HG03565 (cell line): ENCODE data around the gene SUSD1.
"Not testable (repeated sequence)": the region's sequence is repeated elsewhere in the genome, so short reads cannot be mapped to it uniquely, and the experiment has no call there.

Experiments used
- ATAC-seq: cut with Tn5 transposase; IDR thresholded peaks from one replicate; pipeline ENCODE4 v1.9.1; 2021; ENCODE audit warnings: mild to moderate bottlenecking, moderate library complexity; ENCODE audit not compliant: unreplicated experiment

SUSD1 gene

DNA sequence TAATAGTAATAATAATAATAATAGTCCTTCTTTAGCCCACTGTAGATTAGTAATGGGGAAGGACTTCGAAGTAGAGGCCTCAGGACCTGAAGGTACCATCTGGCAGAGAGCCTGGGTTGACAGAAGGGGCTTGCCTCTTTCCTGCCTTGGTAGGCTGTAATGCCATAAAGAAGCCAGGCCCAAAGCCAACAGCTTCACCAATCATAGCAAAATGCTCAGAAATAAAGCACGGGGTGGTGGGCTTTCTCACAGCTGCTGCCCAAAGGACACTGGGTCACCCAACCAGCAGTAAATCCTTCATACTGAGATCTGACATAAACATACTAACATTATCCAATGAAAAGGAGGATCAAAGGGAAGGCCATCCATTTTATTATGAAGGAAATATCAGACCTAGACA lies 70.7 kb downstream of the SUSD1 start:
- no peak for ATAC-seq

DNA sequence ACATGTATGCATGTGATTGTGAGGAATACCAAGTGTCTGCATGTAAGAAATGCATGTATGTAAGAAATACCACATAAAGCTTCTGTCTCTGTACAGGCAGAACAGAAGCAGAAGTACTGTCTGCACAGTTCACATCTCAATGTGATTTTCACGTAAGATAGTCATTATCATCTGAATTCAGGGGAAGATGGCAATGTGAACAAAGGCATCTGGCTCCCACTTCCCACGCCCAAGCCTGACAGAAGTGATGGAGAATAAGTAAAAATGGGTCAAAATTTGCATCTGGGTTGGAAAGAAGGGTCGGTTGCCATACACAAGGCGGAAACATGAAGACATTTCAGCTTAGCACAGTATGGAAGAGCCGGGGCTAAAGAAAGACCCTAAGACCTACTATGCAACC lies 71.7 kb downstream of the SUSD1 start:
- ATAC-seq = no peak

DNA sequence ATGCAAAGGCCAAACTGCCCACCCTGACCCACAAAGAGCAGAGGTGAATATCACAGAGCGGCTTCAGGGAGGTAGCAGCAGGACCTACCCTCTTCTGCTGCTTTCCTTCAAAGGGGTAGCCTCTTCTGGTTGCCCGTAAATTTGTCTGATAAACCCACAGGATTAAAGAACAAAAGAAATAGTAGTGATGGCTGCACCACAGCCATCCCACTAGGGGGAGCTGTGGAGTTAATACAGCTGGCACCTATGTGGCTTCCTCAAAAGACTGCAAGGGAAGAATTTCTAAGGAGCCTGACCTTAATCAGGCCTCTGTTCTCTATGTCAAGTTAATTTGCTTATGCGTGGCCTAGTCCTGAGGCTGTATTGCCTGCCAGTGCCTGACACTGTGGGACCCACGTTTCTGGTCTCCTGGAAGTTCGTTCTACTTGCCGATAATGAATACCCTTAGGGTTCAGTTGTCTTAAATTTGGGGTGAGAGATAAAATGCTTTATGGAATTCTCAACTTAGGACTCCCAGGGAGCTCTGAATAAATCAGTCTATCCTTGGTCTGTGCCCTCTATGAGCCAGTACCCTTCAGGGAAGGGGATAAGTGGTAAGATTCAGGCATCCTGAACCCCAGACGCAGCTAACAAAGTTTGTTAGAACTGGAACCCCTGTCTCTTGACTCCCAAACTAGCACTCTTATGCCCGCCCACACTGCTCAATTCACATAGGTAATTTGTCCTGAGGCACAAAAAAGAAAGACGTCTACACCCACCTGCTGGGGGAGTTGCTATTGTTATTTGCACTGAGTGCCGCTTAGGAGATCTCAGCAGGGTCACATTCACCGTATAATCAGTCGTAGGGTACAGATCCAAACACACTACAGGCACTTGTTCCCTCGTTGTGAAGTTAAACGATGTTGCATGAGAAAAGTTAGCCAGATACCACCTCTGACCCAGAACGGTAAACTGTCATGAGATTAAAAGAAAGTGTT lies 77.1 kb downstream of the SUSD1 start:
- no peak for ATAC-seq

DNA sequence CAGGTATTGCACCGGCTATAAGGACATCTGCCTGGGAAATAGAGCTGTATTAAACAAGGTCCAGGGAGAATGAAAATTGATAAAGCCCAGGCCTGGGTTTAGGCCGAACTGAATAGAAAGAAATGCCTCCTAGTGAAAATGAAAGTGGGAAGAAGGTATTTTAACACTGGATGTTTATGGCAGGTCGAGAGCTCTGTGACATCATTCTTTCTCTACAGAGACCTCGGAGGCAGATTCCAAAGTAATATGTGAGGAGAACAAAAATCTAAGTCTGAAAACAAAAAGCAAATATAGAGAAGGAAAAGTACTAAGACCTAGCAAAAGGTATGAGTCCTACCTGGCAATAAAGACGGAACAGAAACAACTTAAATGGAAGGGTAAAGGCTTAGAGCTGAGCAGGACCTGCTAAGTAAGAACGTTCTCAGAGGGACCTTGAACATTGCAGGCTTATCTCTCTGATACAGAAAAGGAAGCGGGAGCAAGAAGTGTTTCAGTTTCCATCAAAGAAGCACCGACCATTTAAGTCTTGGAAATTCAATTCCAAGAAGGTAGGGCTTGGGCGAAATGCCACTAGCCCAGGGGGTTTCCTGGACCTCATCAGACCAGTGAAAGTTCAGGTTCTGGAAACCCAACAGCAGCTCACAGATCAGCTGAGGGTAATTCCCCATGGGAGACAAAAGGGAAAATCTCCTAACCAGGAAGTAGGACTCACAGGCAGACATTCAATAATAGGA lies 80.0 kb downstream of the SUSD1 start:
- ATAC-seq = no peak

DNA sequence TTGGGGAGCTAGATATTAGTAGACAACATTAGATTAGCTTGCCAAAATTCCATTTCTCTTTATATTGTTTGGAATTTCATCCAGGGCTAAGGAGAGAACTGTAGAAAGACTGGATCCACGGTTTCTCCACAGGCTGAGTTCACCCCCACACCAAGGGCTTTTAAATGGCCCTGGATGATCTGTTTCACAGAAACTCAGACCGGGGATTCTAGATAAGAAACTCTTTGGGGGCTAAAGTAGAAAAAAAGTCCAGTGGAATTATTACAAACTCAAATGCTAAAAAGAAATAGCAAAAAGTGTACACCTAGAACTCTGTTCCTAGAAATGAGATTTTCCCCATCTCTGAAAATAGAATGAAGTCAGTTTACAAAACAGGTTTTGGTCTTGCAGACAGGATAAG lies 80.9 kb downstream of the SUSD1 start:
- ATAC-seq = no peak

DNA sequence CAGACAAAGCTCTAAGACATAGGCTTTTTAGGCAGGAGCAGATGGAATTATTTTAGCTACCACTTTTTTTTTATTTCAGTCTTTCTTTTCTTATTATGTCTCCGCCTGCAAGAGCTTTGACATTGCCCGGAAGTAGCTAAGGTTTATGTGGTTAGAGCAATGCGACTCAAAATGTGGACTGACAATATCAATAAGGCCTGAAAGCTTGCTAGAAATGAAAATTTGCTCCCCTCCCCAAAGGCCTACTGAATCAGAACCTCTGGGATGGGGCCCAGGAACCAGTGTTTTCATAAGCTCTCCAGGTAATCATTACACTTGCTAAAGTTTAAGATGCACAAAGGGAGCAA lies 81.3 kb downstream of the SUSD1 start:
- no peak for ATAC-seq

DNA sequence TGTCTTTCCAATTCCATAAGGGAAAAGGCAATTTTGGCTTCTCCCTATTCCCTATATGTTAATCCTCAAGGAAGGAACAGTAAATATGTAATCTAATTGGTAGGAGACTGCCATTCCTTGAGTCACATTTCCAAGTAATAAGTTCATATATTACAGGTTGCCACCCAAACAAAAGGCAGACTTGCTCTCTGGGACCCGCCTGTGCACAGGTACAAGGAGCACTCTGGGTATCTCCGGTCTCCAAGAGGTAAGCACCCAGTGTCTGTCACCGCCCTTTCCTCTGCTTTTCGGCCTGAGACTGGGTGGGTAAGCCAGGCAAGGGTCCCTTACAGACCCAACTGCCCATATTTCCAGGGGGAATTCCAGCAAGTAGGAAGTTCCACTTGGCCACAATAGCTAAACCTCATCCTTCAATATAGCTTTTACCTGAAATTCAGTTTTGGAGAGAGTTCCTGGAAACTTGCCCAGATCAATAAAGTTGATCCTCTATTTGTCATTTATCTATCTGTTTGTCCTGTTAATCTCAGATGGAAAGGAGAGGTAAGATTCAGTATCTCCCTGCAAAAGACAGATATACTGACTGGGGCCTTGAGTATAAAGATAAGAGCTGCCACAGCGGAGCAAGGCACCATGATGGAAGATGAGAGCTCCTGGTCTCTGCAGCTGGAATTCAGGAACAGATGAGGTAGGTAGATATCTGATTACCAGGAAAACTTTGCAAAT lies 81.8 kb downstream of the SUSD1 start:
- no peak for ATAC-seq

DNA sequence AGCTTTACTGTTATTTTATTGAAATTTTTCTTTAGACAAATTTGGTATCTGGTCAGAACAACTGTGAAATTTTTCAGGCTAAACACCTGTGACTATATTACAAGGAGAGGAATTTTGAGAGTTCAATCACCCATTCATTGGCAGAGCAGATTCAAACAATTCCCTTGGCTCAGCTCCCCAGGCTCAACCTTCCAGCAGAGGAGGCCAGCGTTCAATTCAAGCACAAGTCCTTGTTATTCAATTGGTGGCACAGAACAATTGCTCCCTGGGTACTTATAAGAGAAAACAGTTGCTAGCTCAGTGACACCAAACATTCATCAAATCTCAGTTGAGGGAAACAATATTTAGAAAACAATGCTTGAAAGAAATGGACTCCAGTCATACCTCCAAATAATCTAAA lies 83.3 kb downstream of the SUSD1 start:
- no peak for ATAC-seq

DNA sequence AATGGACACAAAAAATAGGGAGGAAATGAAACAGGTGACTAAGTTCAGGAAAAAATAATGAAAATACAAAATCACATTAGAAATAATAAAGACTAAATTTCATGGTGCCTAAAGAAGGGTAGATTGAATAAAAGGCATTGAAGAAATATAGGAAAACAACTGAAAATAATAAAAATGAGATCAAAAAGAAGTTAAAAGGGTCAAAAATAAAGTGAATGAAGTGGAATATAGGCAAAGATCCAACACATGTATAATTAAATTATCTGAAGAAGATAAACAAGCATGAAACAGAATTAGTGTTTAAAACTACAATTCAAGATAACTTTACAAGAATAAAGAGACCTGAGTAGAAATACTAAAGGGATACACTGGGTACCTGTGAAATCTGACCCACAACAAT lies 87.6 kb downstream of the SUSD1 start:
- no peak for ATAC-seq

DNA sequence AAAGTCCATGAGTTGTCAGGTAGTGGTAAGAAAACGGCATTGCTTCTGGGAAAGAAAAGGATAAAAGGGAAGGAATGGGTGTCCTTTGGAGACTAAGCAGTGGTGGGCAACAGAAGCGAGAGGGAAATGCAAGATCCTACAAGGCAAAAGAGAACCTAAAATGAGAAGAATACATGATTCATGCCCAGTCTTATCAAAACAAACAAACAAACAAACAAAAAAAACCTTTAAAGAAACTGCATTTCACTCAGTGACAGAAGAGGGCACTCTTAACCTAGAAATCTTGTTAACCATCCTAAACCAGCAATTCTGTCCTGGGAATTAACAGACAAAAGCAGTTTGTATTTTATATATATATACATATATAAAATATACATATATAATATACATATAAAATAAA lies 88.5 kb downstream of the SUSD1 start:
- ATAC-seq = no peak

DNA sequence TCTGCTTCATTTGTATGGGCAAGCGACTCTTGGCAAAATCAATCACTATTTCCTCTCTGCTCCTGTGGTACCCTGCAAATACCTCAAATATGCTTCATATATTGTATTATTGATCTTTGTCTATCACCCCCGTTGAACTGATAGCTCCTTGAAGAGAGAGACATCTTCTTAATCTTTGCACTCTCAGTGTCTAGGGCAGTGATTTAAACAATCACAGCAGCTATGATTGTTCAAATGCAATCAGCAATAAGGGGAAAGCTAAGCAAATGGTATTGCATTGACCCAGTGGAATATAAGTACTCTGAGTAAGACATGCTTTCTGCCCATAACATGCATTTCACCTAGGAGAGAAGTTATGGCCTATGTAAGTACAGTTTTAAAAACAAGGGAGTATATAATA lies 90.2 kb downstream of the SUSD1 start:
- no peak for ATAC-seq

DNA sequence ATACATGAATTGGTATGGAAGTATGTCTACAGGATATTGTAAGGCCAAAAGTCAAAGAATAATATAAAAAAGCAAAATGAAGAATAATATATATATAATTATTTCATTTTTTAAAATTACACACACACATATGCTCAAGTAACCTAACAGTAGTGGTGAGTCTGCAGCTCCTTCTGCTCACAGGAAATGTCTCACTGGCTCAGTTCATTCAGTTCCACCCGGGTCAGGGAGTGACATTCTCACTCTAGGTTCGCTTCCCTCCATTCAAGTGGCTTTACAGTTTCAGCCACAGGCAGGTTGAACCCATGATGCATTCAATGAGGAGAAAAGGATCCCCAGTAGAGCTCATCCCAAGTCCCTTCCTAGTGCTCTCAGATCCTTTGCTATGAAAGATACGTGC lies 90.8 kb downstream of the SUSD1 start:
- ATAC-seq = no peak

DNA sequence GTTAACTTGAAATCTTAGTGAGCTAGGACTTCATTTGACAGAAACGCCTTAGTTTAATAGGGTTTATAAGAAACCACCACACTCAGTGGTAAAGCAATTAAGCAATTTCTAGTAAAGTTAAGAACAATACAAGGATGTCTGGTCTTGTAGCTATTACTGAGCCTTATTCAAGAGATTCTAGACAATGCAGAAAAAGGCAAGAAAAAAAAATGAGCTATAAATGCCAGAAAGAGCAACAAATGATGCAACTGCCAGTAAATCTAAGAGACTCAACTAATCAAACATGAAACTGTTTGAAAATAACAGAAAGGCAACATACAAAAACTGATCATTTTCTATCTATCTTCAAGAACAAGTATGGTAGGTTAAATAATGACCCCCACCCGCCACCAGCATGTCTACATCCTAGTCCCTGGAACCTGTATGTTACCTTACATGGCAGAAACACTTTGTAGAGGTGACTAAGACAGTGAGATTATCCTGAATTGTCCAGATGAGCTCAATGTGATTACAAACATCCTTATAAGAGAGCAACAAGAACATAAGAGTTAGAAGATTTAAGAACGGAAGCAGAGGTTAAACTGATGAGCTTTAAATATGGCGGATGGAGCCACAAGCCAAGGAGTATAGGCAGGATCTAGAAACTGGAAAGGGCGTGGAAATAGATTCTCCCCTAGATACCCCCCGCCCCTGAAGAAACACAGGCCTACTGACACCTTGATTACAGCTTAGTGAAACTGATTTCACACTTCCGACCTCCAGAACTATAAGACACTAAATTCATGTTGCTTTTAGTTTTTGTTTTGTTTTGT lies 93.0 kb downstream of the SUSD1 start:
- no peak for ATAC-seq

DNA sequence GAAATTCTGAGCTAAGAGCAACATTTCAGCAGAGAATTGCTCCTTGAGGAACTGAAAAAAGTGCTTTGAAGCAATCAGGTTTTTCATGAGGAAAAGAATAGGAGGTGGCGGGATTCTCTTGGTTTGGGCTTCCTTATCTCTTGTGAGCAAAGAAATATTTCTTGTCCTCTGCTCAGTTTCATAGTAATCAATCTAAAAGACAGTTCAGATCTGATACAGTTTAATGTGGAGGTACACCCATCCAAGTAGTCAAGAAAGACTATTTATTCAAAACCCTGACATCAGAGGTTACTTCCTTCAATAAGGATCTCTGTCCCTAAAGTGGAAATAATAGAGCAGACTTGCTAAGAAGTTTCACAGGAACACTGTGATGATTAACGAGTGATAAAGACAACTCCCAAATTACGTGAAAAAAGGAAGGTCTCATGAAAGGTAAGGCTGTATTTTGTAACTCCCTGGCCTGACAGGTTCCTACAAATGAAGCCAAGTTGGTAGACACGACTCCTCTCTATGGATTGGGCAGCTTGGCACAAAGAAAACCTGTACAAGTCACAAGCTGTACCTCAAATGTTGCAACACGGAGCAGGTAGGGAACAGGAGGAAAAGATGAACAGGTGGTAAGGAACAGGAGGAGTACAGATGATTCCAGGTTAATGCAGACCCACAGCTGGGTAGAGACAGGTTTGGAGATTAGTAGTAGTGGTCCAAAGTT lies 94.1 kb downstream of the SUSD1 start:
- ATAC-seq = no peak

DNA sequence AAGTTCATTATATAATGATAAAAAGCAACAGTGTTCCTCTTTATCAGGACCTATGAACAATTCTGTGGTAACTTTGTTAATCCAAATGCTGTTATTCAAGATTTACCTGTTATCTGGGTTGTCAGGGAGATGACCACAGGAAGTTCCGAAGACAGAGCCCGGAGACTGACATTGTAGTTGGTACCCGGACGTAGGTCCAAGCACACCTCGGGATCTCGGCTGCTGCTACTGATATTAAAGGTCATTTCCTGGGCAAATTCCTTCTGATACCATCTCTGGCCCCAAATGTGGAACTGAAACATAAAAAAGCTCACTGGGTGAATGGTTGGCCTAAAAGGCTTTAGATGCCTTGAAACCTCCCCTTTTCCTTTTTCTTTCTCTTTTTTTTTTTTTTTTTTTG lies 96.7 kb downstream of the SUSD1 start:
- peak; percentile 37 for ATAC-seq

DNA sequence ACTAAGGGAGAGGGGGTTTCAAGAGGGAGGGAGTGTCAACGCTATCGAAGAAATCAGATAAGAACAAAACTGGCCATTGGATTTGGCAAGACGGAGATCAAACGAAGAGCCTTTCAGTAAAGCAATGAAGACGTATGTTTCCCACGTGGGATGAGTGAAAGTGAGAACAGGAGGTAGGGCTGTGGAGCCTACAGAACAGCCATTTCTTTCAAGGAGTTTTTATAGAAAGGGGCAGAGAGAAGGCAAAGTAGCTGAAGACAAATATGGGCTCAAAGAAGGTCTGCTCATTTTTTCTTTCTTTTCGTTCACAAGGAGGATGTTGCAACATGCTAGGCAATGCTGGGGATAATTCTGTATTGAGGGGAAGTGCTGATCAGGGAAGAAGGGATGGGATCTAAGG lies 98.3 kb downstream of the SUSD1 start:
- no peak for ATAC-seq

DNA sequence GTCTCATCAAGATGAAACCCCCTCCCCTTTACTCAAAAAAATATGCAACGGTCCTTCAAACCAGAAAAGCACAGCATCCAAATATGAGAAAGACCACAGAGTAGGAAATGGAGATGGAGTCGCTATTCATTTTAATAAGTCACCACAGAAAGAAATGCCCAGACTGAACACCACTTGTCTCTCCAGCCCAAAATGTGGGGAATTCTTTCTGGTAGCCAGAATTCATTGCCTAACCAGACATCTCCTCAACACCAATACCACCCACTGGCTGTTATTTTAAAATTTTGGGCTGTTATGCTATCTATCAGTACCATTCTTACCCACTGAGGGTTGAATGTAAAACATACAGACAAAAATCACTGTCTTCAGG lies 100.1 kb downstream of the SUSD1 start:
- ATAC-seq = no peak

DNA sequence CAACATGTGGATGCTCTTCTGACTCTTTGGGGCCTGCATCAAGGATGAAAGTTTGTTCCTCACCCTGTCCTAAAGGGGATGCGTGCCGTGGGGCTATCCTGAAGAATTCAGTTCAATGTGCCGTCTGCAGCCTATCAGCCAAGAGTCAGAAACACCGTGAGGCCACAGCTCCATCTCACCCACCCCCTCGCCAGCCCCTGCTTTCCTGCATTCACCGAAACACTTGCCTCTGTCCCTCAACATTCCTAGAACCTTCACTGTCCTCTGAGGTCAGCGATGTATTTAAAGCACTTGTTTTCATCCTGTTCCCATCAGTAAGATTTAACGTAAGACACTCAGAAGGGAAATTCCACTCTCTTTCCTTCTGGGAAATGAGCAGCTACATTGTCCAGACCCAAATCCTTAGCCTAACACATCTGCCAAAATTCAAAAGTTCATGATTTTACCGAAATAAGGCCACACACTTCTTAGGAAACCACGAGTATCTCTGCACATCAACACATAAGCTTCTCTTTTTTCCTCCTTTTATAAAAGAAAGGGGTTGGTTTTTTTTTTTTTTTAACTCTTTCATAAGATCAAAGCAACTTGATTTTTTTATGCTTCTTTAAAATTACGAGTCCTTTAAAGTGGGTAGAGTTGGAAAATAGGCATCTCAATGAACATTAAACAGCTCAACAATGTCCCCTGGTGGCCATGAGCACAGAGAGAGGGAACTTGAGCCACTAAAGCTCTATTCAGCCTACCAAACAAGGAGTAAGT lies 100.7 kb downstream of the SUSD1 start:
- peak; percentile 39 for ATAC-seq

DNA sequence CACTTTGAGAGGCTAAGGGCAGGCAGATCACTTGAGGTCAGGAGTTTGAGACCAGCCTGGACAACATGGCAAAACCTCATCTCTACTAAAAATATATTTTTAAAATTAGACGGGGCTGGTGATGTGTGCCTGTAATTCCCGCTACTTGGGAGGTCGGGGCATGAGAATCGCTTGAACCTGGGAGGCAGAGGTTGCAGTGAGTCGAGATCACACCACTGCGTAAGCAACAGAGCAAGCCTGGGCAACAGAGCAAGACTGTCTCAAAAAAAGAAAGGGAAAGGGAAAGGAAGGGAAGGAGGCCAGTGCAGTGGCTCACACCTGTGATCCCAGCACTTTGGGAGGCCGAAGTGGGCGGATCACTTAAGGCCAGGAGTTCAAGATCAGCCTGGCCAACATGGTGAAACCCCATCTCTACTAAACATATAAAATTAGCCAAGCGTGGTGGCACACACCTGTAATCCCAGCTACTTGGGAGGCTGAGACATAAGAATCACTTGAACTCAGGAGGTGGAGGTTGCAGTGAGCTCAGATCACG lies 101.4 kb downstream of the SUSD1 start:
- ATAC-seq = not testable (repeated sequence)
